ENCODE measurements around the gene ACOT11. TPM values are rescaled to one million over a fixed set of nuclear protein-coding genes. Genes with fewer than 3 reads are reported as not detected.

Gene ACOT11
- total and polyA plus RNA-seq, 2 of the 13 experiments (the other 11 are each of a cell fraction or from before 2014, with no cell fraction given) = 2.6 to 3.3 TPM

GRCh38 chr1:54542120-54542961 is 5.7 kb upstream of the ACOT11 start (continued):
- TF ChIP-seq ZNF800 (CRISPR knock-in tag; IDR thresholded peaks at IDR 0.05) = peak; percentile 95
- TF ChIP-seq, protein P1, sequence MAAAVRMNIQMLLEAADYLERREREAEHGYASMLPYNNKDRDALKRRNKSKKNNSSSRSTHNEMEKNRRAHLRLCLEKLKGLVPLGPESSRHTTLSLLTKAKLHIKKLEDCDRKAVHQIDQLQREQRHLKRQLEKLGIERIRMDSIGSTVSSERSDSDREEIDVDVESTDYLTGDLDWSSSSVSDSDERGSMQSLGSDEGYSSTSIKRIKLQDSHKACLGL (CRISPR knock-in tag; IDR thresholded peaks at IDR 0.05) = no peak
- no peak for TF ChIP-seq NR2F1 (CRISPR knock-in tag; IDR thresholded peaks at IDR 0.05)
- no peak for TF ChIP-seq SMC3 (IDR thresholded peaks at IDR 0.05; ENCODE audit: low read length)
- TF ChIP-seq EP300 (IDR thresholded peaks at IDR 0.05; ENCODE audit: low read depth in 2 of 2, low read length in 2 of 2) = no peak; a peak in 1 of 4 replicates
- TF ChIP-seq EP300 (CRISPR knock-in tag; IDR thresholded peaks at IDR 0.05; ENCODE audit: borderline replicate concordance) = no peak
- no peak for TF ChIP-seq ZNF207 (IDR thresholded peaks at IDR 0.05; ENCODE audit: borderline replicate concordance)
- TF ChIP-seq, protein P2, sequence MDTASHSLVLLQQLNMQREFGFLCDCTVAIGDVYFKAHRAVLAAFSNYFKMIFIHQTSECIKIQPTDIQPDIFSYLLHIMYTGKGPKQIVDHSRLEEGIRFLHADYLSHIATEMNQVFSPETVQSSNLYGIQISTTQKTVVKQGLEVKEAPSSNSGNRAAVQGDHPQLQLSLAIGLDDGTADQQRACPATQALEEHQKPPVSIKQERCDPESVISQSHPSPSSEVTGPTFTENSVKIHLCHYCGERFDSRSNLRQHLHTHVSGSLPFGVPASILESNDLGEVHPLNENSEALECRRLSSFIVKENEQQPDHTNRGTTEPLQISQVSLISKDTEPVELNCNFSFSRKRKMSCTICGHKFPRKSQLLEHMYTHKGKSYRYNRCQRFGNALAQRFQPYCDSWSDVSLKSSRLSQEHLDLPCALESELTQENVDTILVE (CRISPR knock-in tag; IDR thresholded peaks at IDR 0.05) = no peak
- 0 out of 2 replicates have a peak, but pooled peaks have one; percentile 25 for TF ChIP-seq PCBP1 (IDR thresholded peaks at IDR 0.05; ENCODE audit: borderline replicate concordance, low read depth, low read length)
- no peak for TF ChIP-seq SMAD3 (CRISPR knock-in tag; IDR thresholded peaks at IDR 0.05)
- TF ChIP-seq REXO4 (CRISPR knock-in tag; IDR thresholded peaks at IDR 0.05; ENCODE audit: borderline replicate concordance) = no peak
- TF ChIP-seq ESRRA (CRISPR knock-in tag; IDR thresholded peaks at IDR 0.05; ENCODE audit: low read depth) = no peak
- peak; percentile 34; the same call in 1 of the 2 replicates for TF ChIP-seq KDM1A (CRISPR knock-in tag; IDR thresholded peaks at IDR 0.05)
- TF ChIP-seq ZNF530 (CRISPR knock-in tag; IDR thresholded peaks at IDR 0.05; ENCODE audit: low read depth) = no peak
- TF ChIP-seq, protein P3, sequence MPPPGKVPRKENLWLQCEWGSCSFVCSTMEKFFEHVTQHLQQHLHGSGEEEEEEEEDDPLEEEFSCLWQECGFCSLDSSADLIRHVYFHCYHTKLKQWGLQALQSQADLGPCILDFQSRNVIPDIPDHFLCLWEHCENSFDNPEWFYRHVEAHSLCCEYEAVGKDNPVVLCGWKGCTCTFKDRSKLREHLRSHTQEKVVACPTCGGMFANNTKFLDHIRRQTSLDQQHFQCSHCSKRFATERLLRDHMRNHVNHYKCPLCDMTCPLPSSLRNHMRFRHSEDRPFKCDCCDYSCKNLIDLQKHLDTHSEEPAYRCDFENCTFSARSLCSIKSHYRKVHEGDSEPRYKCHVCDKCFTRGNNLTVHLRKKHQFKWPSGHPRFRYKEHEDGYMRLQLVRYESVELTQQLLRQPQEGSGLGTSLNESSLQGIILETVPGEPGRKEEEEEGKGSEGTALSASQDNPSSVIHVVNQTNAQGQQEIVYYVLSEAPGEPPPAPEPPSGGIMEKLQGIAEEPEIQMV (CRISPR knock-in tag; IDR thresholded peaks at IDR 0.05; ENCODE audit: low read depth) = no peak
- peak; percentile 39; the same call in 1 of the 2 replicates for TF ChIP-seq ELF4 (CRISPR knock-in tag; IDR thresholded peaks at IDR 0.05; ENCODE audit: borderline replicate concordance)
- TF ChIP-seq ZNF230 (CRISPR knock-in tag; IDR thresholded peaks at IDR 0.05) = no peak
- TF ChIP-seq MEF2D (CRISPR knock-in tag; IDR thresholded peaks at IDR 0.05) = no peak
- peak; percentile 77; the same call in 1 of the 2 replicates for TF ChIP-seq ZSCAN21 (CRISPR knock-in tag; IDR thresholded peaks at IDR 0.05; ENCODE audit: borderline replicate concordance)
- TF ChIP-seq ZNF737 (CRISPR knock-in tag; IDR thresholded peaks at IDR 0.05; ENCODE audit: borderline replicate concordance) = no peak
- no peak for TF ChIP-seq ZNF674 (CRISPR knock-in tag; IDR thresholded peaks at IDR 0.05; ENCODE audit: low read depth)
- TF ChIP-seq ONECUT2 (CRISPR knock-in tag; IDR thresholded peaks at IDR 0.05) = no peak
- TF ChIP-seq ZNF234 (CRISPR knock-in tag; conservative IDR thresholded peaks at IDR 0.05) = no peak
- no peak for TF ChIP-seq ZNF224 (CRISPR knock-in tag; IDR thresholded peaks at IDR 0.05)
- no peak for TF ChIP-seq SNAPC2 (CRISPR knock-in tag; IDR thresholded peaks at IDR 0.05)

Data from HepG2 (cell line).